Amygdala (tissue), 56 donors: ENCODE results near the gene TTC9B.
"Not testable (repeated sequence)": the region's sequence is repeated elsewhere in the genome, so short reads cannot be mapped to it uniquely, and the experiment has no call there.

ENCODE experiments used
- DNase-seq, 56 donors: peaks; one replicate each; lab custom pipeline; 2025; lab: John Stamatoyannopoulos, UW

Gene TTC9B

DNA sequence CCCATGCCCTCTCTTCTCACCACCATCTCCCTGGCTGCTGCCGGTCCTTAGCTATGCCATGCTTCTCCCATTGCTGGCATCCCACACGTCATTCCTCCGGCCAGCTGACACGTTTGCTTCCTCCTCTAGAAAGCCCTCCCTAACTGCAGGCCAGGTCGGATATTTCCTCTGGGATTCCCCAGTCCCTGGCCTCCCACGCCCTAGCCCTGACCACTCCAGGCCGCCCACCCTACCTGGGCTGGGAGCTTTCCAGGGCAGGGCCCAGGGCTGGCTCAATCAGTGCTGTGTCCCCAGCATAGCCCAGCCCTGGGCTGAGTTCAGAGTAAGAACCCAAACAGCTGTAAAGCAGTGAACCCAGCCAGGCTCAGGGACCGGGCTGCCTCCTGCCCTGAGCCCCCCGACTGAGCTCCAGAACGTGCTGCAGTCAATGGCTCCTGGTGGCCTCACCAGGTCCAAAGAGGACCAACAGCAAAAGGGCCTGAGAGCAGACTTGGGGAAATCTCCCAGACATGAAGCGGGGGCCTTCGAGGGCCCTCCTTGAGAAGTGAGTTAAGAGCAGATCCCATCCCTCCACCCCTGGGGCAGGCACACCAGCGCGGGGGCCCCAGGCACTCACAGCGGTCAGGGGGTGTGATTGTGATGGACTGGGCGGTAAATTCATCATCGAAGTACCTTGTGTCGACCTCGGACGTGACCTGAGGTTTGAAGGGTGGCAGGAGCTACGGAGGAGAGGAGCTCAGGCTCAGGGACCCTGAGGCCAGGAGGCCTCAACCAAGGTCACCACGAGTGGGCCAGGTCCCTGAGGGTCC is 16.4 kb upstream of the TTC9B start:
- DNase-seq: no peak

DNA sequence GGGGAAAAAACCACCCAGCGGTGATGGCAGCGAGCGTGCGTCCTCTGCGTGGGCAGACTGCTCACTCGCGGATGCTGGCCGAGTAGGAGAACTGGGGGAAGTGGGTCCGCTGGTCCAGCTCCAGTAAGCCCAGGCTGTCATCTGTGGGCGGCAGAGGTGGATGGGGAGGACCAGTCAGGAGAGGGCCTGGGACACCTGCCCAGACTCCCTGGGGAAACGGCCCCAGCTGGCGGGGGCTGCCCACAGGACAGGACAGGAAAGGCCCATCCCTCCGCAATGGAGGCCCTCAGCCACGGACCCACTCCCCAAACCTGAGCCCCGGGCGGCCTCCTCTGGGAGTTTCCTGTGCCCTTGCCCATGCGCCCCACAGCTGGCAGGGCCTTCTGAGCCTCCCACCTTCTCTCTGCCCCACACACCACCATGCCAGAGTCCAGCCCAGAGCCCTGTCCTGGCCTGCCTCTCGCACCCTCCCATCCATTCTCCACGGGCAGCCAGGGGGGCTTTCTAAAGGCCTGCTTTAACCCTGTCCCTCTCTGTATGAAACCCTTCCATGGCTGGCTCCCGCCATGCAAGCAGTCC is 15.7 kb upstream of the TTC9B start:
- no peak for DNase-seq

GRCh38 chr19:40232949-40233810 is 15.0 kb upstream of the TTC9B start:
- no peak for DNase-seq

DNA sequence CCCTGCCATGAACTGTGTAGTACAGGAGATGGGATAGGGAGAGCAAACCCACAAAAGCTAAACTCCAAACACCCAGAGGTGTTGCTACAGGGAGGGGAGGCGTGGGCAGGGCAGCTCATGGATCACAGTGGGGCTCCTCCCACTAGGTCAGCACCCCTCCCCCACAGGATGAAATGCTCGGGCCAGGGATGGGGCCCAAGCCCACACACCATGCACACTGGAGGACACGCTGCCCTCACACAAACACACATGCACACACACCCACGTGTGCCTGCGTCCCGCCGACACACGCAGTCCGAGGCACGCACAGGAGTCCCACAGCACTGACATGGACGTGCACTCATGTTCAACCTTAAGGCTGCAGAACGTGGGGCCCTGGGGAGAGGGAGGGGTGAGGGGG is 14.3 kb upstream of the TTC9B start:
- DNase-seq: no peak

GRCh38 chr19:40231544-40232424 is 13.6 kb upstream of the TTC9B start:
- no peak for DNase-seq

DNA sequence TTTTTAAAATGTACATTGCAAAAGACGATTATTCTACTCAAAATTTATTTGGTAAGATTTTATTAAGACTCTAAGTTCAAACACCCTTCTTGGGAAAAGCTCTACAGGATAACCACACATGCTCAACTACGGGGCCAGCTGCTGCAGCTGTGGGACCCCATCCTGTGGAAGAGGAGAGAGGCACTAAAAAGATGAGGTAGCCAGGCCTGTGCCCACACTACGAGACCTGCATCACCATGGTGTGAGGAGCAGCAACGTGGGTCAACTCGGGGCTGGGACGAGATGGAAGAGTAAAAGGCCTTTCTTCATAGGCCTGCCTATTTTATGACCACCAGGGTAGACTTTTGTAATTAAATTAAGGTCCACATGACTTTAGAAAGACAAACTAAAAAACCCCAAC is 12.9 kb upstream of the TTC9B start:
- DNase-seq: no peak

- DNase-seq: no peak
Observed at GRCh38 chr19:40229926-40230417, 11.8 kb upstream of the TTC9B start.

GRCh38 chr19:40229484-40229883 is 11.3 kb upstream of the TTC9B start:
- DNase-seq: no peak

DNA sequence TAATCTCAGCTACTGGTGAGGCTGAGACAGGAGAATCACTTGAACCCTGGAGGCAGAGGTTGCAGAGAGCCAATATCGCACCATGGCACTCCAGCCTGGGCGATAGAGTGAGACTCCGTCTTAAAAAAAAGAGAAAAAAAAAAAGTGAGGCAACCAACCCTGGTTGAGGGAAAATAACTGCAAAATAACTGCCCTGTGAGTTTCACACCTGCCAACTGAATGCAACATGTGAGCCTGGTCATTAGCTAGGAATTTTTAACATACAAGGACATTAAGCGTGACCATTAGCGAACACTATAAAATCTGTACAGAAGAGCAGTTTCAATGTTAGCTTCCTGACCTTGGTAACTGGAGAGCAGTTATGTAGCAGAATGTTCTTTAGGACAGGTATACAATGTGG is 10.7 kb upstream of the TTC9B start:
- no peak for DNase-seq

DNA sequence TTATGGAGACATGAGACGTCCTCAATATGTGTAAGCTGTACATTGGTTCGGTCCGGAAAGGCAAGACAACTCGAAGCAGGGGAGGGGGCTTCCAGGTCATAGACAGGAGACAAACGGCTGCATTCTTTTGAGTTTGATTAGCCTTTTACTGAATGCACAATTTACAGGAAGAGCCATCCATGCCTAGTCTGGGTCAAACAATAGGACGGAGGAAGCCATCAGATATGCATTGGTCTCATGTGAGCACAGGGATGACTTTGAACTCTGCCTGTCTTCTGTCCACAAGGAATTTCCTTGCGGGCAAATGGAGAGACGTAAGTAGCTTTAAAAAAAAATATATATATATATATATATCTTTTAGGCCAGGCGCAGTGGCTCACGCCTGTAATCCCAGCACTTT is 10.2 kb upstream of the TTC9B start:
- no peak for DNase-seq

DNA sequence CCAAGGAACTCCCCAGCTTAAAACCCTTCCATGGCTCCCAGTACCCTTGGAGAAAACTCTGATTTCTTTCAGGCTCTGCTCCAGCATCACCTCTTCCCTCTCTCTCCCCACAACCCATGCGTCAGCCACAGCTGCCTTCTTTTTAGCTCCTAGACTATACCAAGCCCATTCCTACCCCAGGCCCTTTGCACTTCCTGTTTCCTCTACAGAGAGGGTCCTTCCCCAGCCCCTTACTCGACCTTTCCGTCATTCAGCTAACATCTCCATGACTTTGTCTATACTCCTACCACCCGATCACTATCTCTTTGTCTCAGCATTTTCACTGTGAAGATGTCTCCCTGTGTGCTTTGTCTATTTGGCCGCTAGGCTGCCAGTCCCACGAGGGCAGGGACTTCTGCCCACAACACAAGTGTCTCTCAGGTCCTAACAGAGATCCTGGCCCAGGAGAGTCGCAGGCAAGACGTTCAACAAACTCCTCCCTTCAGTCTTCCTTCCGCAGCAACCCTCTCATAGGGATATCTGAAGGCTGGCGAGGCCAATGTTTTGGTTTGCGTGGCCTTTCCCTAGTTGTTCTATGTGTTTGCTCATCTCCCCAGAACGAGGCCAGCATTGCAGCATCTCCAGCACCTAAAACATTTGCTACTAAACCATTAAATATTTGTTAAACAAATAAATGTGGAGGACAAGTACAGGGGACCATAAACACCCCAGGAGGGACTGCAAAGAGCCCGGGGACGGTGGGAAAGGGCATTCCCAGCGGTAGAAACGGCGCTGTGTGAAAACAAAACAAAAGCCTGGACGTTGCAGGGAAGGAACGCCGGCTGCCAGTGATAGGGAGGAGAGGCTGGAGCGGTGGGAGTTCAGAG is 7.5 kb upstream of the TTC9B start:
- DNase-seq: no peak

- DNase-seq: no peak
Observed at GRCh38 chr19:40224342-40225150, 6.4 kb upstream of the TTC9B start.

DNA sequence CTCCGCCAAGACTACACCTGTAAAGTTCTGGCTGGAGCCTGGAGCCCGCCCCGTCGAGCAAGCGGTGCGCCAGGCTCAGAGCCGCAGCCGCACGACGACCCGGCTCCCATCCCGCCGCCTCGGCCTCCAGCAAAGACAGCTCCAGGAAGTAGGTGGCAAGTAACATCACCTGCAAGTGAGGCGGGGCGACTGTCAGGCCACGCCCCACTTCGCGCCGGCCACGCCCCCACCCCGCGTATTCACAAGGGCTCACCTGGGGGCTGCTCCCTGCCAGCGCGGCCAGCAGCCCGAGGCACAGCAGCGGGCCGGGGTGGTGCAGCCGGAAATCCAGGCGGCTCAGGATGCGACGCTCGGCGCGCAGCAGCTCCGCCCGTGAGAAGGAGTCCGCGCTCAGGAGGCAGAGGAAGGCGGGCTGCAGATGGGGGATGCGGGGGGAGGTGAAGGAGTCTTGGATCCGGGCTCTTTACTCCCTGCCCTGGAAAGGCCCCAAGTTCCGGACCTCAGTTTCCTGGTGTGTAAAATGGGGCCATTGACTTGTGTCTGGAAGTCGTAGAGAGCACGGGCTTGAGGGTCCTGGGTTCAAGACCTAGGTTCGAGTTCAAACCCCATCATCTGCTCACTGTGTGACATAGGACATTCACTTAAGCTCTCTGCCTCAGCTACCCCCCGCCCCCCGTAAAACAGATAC is 5.1 kb upstream of the TTC9B start:
- DNase-seq: no peak

- DNase-seq: peak in 55 of 56 donors; percentile 19 to 90 (median 66)
Observed at GRCh38 chr19:40221858-40222619, 3.9 kb upstream of the TTC9B start.

DNA sequence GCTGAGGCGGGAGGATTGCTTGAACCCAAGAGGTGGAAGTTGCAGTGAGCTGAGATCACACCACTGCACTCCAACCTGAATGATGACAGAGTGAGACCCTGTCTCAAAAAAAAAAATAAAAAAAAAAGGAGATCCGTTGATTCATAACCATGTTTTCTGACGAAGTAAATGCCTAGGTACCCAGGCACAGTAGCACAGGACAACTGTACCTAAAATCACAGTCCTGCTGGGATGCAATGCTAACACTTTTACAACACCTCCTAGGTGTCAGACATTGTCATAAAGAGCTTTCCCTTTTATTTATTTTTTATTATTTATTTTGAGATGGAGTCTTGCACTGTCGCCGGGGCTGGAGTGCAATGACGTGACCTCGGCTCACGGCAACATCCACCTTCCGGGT is 2.5 kb upstream of the TTC9B start:
- DNase-seq: no peak

GRCh38 chr19:40219721-40220276 is 1.6 kb upstream of the TTC9B start:
- DNase-seq: peak in 7 of 56 donors; percentile 5 to 71 (median 21)

GRCh38 chr19:40219029-40219428 is 845 bp upstream of the TTC9B start:
- not testable (repeated sequence) for DNase-seq
